Type B pancreatic cell (in vitro differentiated cells): ENCODE results near the gene C1orf167. TPM values are rescaled to one million over a fixed set of nuclear protein-coding genes. Genes with fewer than 3 reads are reported as not detected.

Experiments used
- DNase-seq: peaks from one replicate; pipeline ENCODE4 v3.0.0; 2021; ENCODE audit warnings: mixed read lengths; ENCODE audit not compliant: unreplicated experiment; ENCODE audit errors: extremely low spot score
- H3K27ac Mint-ChIP-seq: 2 replicates; pipeline ENCODE4 v1.8.0; 2021; ENCODE audit warnings: mild to moderate bottlenecking, mixed read lengths
- H3K27me3 Mint-ChIP-seq: 2 replicates; pipeline ENCODE4 v1.8.0; 2021; ENCODE audit warnings: mixed read lengths
- H3K36me3 Mint-ChIP-seq: 2 replicates; pipeline ENCODE4 v1.8.0; 2021; ENCODE audit warnings: mixed read lengths
- H3K4me1 Mint-ChIP-seq: one replicate; pipeline ENCODE4 v1.8.0; 2021; ENCODE audit warnings: mixed read lengths; ENCODE audit not compliant: unreplicated experiment
- H3K4me3 Mint-ChIP-seq: 2 replicates; pipeline ENCODE4 v1.8.0; 2021; ENCODE audit warnings: mild to moderate bottlenecking, mixed read lengths
- H3K9me3 Mint-ChIP-seq: 2 replicates; pipeline ENCODE4 v1.8.0; 2021; ENCODE audit warnings: mixed read lengths
- CTCF ChIP-seq: fragments of 200-600 bp; sonication (generic); conservative IDR thresholded peaks from 2 replicates; pipeline ENCODE4 v1.5.0; 2021; ENCODE audit warnings: antibody characterized with exemption, mild to moderate bottlenecking
- total RNA-seq: library from RNA; stranded (reverse); gene quantifications from 2 replicates; pipeline ENCODE4 v1.2.1, GENCODE V29; 2021; ENCODE audit warnings: low replicate concordance

The C1orf167 gene
- total RNA-seq, 1 donor from 2014 or later: not detected

GRCh38 chr1:11761285-11761684 lies 708 bp upstream of the C1orf167 start:
- Mint-ChIP-seq H3K4me1 (peaks cover 12% of the 10 kb centered on the region), H3K4me3 (no peak overlapping the region), H3K9me3 (no peaks in the 10 kb centered on the region), H3K27me3 (peaks cover 25% of the 10 kb centered on the region), H3K36me3 (no peaks in the 10 kb centered on the region), H3K27ac (no peak overlapping the region)
- no peak for TF ChIP-seq CTCF
- no peak for DNase-seq

GRCh38 chr1:11764115-11764514 lies 2.1 kb downstream of the C1orf167 start:
- peaks cover 12% of the 10 kb centered on the region for H3K4me1 Mint-ChIP-seq
- H3K27ac Mint-ChIP-seq: no peak overlapping the region
- H3K9me3 Mint-ChIP-seq: no peaks in the 10 kb centered on the region
- no peak for TF ChIP-seq CTCF
- no peak overlapping the region for H3K4me3 Mint-ChIP-seq
- H3K27me3 Mint-ChIP-seq: peaks cover 25% of the 10 kb centered on the region
- H3K36me3 Mint-ChIP-seq: no peaks in the 10 kb centered on the region
- no peak for DNase-seq

- H3K4me3 Mint-ChIP-seq: no peak overlapping the region
- peaks cover 25% of the 10 kb centered on the region for H3K27me3 Mint-ChIP-seq
- TF ChIP-seq CTCF: no peak
- H3K9me3 Mint-ChIP-seq: no peaks in the 10 kb centered on the region
- DNase-seq: no peak
- no peaks in the 10 kb centered on the region for H3K36me3 Mint-ChIP-seq
- peaks cover 12% of the 10 kb centered on the region for H3K4me1 Mint-ChIP-seq
- H3K27ac Mint-ChIP-seq: no peak overlapping the region
Observed at GRCh38 chr1:11764519-11764918, 2.5 kb downstream of the C1orf167 start.

- Mint-ChIP-seq H3K27me3 (peaks cover 18% of the 10 kb centered on the region), H3K9me3 (no peaks in the 10 kb centered on the region), H3K36me3 (no peaks in the 10 kb centered on the region), H3K4me1 (peaks cover 12% of the 10 kb centered on the region), H3K4me3 (no peak overlapping the region), H3K27ac (no peak overlapping the region)
- no peak for TF ChIP-seq CTCF
- DNase-seq: no peak
Observed at GRCh38 chr1:11765661-11766428, 3.9 kb downstream of the C1orf167 start.

GRCh38 chr1:11766429-11766776 lies 4.4 kb downstream of the C1orf167 start:
- H3K4me1 Mint-ChIP-seq: peaks cover 12% of the 10 kb centered on the region
- no peak for DNase-seq

More at GRCh38 chr1:11766429-11766776, 4.4 kb downstream of the C1orf167 start:
- peaks cover 13% of the 10 kb centered on the region for H3K27me3 Mint-ChIP-seq
- no peak for TF ChIP-seq CTCF
- no peaks in the 10 kb centered on the region for H3K9me3 Mint-ChIP-seq
- no peaks in the 10 kb centered on the region for H3K36me3 Mint-ChIP-seq
- H3K27ac Mint-ChIP-seq: no peak overlapping the region
- H3K4me3 Mint-ChIP-seq: no peak overlapping the region
